LHCN-M2 (cell line): Measurements from ENCODE around the gene CNOT6L. TPM values are rescaled to one million over a fixed set of nuclear protein-coding genes. Genes with fewer than 3 reads are reported as not detected.

Source experiments
- DNase-seq: peaks from one replicate; pipeline ENCODE4 v3.0.0-alpha.2; 2012; ENCODE audit warnings: low read depth
- total RNA-seq: library from RNA; depleted of rRNA; stranded (reverse); fragments of >200 nt; gene quantifications from 2 replicates; pipeline ENCODE4 v1.2.3, GENCODE V29; 2014; rRNA removed

The CNOT6L gene
- total RNA-seq, 1 experiment from 2014 or later = 8.3 TPM

- DNase-seq = no peak
Observed at GRCh38 chr4:77713884-77714283, 105.3 kb downstream of the CNOT6L start.

- no peak for DNase-seq
Observed at GRCh38 chr4:77712675-77713074, 106.5 kb downstream of the CNOT6L start.

GRCh38 chr4:77711469-77711868 is 107.7 kb downstream of the CNOT6L start:
- DNase-seq = no peak

- no peak for DNase-seq
Observed at GRCh38 chr4:77710684-77711083, 108.5 kb downstream of the CNOT6L start.

- no peak for DNase-seq
Observed at GRCh38 chr4:77710059-77710458, 109.1 kb downstream of the CNOT6L start.

- DNase-seq = no peak
Observed at GRCh38 chr4:77706717-77707116, 112.5 kb downstream of the CNOT6L start.

GRCh38 chr4:77703666-77704065 is 115.5 kb downstream of the CNOT6L start:
- no peak for DNase-seq

- peak; percentile 75 for DNase-seq
Observed at GRCh38 chr4:77701121-77701520, 118.0 kb downstream of the CNOT6L start.

- peak; percentile 96 for DNase-seq
Observed at GRCh38 chr4:77699731-77700210, 119.4 kb downstream of the CNOT6L start.

GRCh38 chr4:77697860-77698590 is 121.1 kb downstream of the CNOT6L start:
- peak; percentile 93 for DNase-seq

- peak; percentile 96 for DNase-seq
Observed at GRCh38 chr4:77695774-77696173, 123.4 kb downstream of the CNOT6L start.

- no peak for DNase-seq
Observed at GRCh38 chr4:77692847-77693432, 126.2 kb downstream of the CNOT6L start.

- no peak for DNase-seq
Observed at GRCh38 chr4:77681792-77682191, 137.4 kb downstream of the CNOT6L start.

- no peak for DNase-seq
Observed at GRCh38 chr4:77676842-77677241, 142.3 kb downstream of the CNOT6L start.

- DNase-seq = no peak
Observed at GRCh38 chr4:77671051-77671450, 148.1 kb downstream of the CNOT6L start.

- no peak for DNase-seq
Observed at GRCh38 chr4:77669946-77670590, 149.1 kb downstream of the CNOT6L start.

- DNase-seq = no peak
Observed at GRCh38 chr4:77665381-77666069, 153.6 kb downstream of the CNOT6L start.

Other genes with a start within 250 kb of the CNOT6L start
- not detected in 2 replicates for gene CXCL13, start 213.5 kb downstream of the CNOT6L start, total RNA-seq
- 39.4 TPM in 2 replicates for gene MRPL1, start 43.5 kb upstream of the CNOT6L start, total RNA-seq
- gene FRAS1, start 238.0 kb upstream of the CNOT6L start, total RNA-seq = 1.9 and 3.0 TPM in 2 replicates